Ovary (tissue), 9 donors: ENCODE data around the gene ZNF367. TPM values are rescaled to one million over a fixed set of nuclear protein-coding genes. Genes with fewer than 3 reads are reported as not detected.

Source experiments
- DNase-seq, 5 donors: peaks; one replicate each; pipeline ENCODE4 v3.0.0-alpha.2; 2019 to 2020
- H3K27ac ChIP-seq, 2 donors: fragments of 200-600 bp; one replicate each; pipeline versions ENCODE4 v1.5.1 to v1.8.0; 2019 to 2022
- H3K27me3 ChIP-seq: fragments of 200-600 bp; one replicate; pipeline ENCODE4 v1.8.0; 2022
- H3K36me3 ChIP-seq: fragments of 200-600 bp; sonication (generic); one replicate; pipeline ENCODE4 v1.5.1; 2019
- H3K4me1 ChIP-seq: one replicate; pipeline ENCODE4 v1.8.1; 2013; ENCODE audit warnings: mild to moderate bottlenecking, moderate library complexity; ENCODE audit not compliant: insufficient read depth
- H3K4me3 ChIP-seq: fragments of 200-600 bp; sonication (generic); one replicate; pipeline ENCODE4 v1.5.1; 2017
- H3K9me3 ChIP-seq, 2 donors: fragments of 200-600 bp in 1 of 2; sonication (generic) in 1 of 2; one replicate each; pipeline versions ENCODE4 v1.5.1 to v1.8.1; 2013 to 2019; ENCODE audit warnings: mild to moderate bottlenecking in 1 of 2, moderate library complexity in 1 of 2
- CTCF ChIP-seq, 3 donors: fragments of 450-650 bp in 2 of 3; fragments of 200-600 bp in 1 of 3; IDR thresholded peaks; one replicate each; pipeline versions ENCODE4 v1.5.1 to v1.8.0; 2016 to 2022; ENCODE audit warnings: antibody characterized with exemption in 3 of 3, mild to moderate bottlenecking in 1 of 3
- EP300 ChIP-seq: sonication (generic); formaldehyde crosslinking; IDR thresholded peaks from one replicate; pipeline ENCODE4 v1.6.1; 2017; ENCODE audit warnings: antibody characterized with exemption
- POLR2A ChIP-seq: fragments of 450-650 bp; IDR thresholded peaks from one replicate; pipeline ENCODE4 v1.6.1; 2017; ENCODE audit warnings: antibody characterized with exemption, mild to moderate bottlenecking, moderate library complexity
- WGBS, 3 donors: extraction: QIAGEN DNeasy Blood & Tissue Kit in 1 of 3; methylation state at CpG; one replicate each; pipeline versions ENCODE4 v1.1.5 to v1.1.7; 2013 to 2017; 5-methylcytosine and 5-hydroxymethylcytosine counted together
- intact Hi-C, 4 donors: fragments of 100-400 bp; cut with DNase I; formaldehyde crosslinking; loops; one replicate each; pipeline versions ENCODE4 v1.11.0 to v1.15.1; 2022 to 2023
- polyA plus RNA-seq, 2 donors: library from polyadenylated mRNA; stranded (reverse); fragments of 200-250 nt in 1 of 2; fragments of 350-450 nt in 1 of 2; fragmentation: Illumina TruSeq in 1 of 2; extraction: RNeasy Lipid Tissue Mini Kit (QIAGEN cat#74804) in 1 of 2; gene quantifications; one replicate each; pipeline ENCODE4 v1.2.3, GENCODE V29; 2013 to 2014
- total RNA-seq, 7 donors: library from RNA; depleted of rRNA in 2 of 7; stranded (reverse); fragments of >200 nt in 2 of 7; fragmentation: NEBNext Ultra II Directional in 3 of 7; extraction: Animal tissue kit (Norgen Biotek cat#: 25700) in 3 of 7; gene quantifications; one replicate each; pipeline versions ENCODE4 v1.1.0 to v1.2.4, GENCODE V29; 2016 to 2023
- donor health status: DM: no; HTN: no; CAD: no; lungs with moderate emphysema.
- donor health status: DM: no; HTN: no; CAD: no.
- donor health status: Bipolar disorder and iron deficiency.
- donor health status: DM: yes; HTN: yes; CAD: no.
- donor health status: DM: no; HTN: no; CAD: no.
- donor health status: DM: yes; HTN: yes; CAD: no.

ZNF367 gene
- total and polyA plus RNA-seq, 9 donors, result 1.1 to 2.4 (median 1.6) TPM

DNA sequence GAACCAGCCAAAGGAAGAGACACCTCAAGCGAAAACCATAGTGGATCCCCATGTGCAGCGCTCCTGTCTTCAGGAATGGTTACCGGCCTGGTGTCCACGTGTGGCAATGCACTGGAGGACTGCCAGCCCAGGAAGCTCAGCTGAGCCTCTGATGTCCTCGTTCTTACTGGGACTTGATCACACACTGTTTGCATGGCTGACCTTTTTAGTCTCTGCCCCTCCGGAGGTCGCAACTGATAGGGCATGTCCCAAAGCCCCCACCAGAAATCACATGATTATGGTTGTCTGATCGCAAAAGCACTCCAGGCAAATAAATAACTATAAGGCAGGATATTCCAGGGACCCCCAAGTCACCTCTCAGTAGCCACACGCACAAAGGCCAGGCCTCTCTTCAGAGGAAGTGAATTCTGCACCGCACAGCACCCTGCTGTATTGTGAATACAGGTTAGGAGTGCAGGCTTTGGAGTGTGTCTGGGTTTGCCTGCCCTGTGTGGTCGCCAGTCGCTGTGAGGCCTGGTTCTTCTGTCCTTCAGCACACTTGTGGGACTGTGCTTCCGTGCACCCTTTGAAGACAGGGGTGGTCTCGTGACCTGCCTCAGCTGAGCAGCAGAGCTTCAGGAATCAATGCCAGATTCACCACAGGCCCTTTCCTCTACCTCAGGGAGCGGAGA is 18.4 kb upstream of the ZNF367 start:
- Histone ChIP-seq H3K36me3 (no peaks in the 10 kb centered on the region), H3K4me1 (no peaks in the 10 kb centered on the region), H3K27me3 (no peaks in the 10 kb centered on the region), H3K4me3 (no peak overlapping the region), H3K9me3 (no peaks in the 10 kb centered on the region), H3K27ac (no peak overlapping the region)
- intact Hi-C loops, result no loop called here
- TF ChIP-seq POLR2A, result no peak
- TF ChIP-seq CTCF (IDR thresholded peaks at IDR 0.05), result no peak
- no peak for TF ChIP-seq EP300
- WGBS, 3 donors, result 79 to 86% (median 84%) methylated on average over 15 of the region's 15 CpGs
- no peak for DNase-seq

- intact Hi-C loops, result no loop called here
- DNase-seq, result no peak
- TF ChIP-seq CTCF (IDR thresholded peaks at IDR 0.05), result no peak
- no peak for TF ChIP-seq EP300
- no peak for TF ChIP-seq POLR2A
- Histone ChIP-seq H3K27ac (no peak overlapping the region), H3K4me1 (no peaks in the 10 kb centered on the region), H3K36me3 (no peaks in the 10 kb centered on the region), H3K9me3 (no peaks in the 10 kb centered on the region), H3K4me3 (no peak overlapping the region), H3K27me3 (no peaks in the 10 kb centered on the region)
- 74 to 86% (median 80%) methylated on average over 2 of the region's 2 CpGs for WGBS, 3 donors
These were observed 17.9 kb upstream of the ZNF367 start for GRCh38 chr9:96436063-96436455.

GRCh38 chr9:96435345-96435744 is 17.2 kb upstream of the ZNF367 start:
- intact Hi-C loops, result no loop called here
- TF ChIP-seq CTCF (IDR thresholded peaks at IDR 0.05), result no peak
- Histone ChIP-seq H3K27ac (no peak overlapping the region), H3K36me3 (no peaks in the 10 kb centered on the region), H3K27me3 (no peaks in the 10 kb centered on the region), H3K9me3 (no peaks in the 10 kb centered on the region), H3K4me3 (no peak overlapping the region), H3K4me1 (no peaks in the 10 kb centered on the region)
- WGBS, 3 donors, result 94 to 97% (median 95%) methylated on average over 4 of the region's 4 CpGs
- no peak for DNase-seq

GRCh38 chr9:96430377-96430776 is 12.2 kb upstream of the ZNF367 start:
- DNase-seq, result no peak
- H3K4me1 ChIP-seq, result no peaks in the 10 kb centered on the region
- intact Hi-C loops, result no loop called here
- 88 to 94% (median 92%) methylated on average over 2 of the region's 2 CpGs for WGBS, 3 donors
- TF ChIP-seq EP300 (no peak), CTCF (IDR thresholded peaks at IDR 0.05) (no peak), POLR2A (no peak)
- no peaks in the 10 kb centered on the region for H3K27me3 ChIP-seq
- H3K27ac ChIP-seq, result no peak overlapping the region
- no peak overlapping the region for H3K4me3 ChIP-seq
- H3K36me3 ChIP-seq, result no peaks in the 10 kb centered on the region
- no peaks in the 10 kb centered on the region for H3K9me3 ChIP-seq
